Fibroblast of skin of left quadriceps (primary cell): Measurements from ENCODE around the gene GSPT1.
"Not testable (repeated sequence)": the region's sequence is repeated elsewhere in the genome, so short reads cannot be mapped to it uniquely, and the experiment has no call there.

Experiments
- DNase-seq, 2 experiments: peaks; one replicate each; pipeline ENCODE4 v3.0.0-alpha.2; 2013; ENCODE audit warnings: low read depth in 2 of 2

Gene GSPT1

GRCh38 chr16:11857161-11857560, 58.6 kb downstream of the GSPT1 start:
- no peak for DNase-seq

- DNase-seq = no peak
Observed at GRCh38 chr16:11852092-11852809, 63.5 kb downstream of the GSPT1 start.

- DNase-seq = peak; percentile 83 to 84
Observed at GRCh38 chr16:11851294-11852091, 64.3 kb downstream of the GSPT1 start, which contains the start of gene RSL1D1. TSS of gene RSL1D1 (minus strand) at chr16:11851542. CDS start at chr16:11851512, 30 bp downstream.

- no peak for DNase-seq
Observed at GRCh38 chr16:11848842-11849241, 66.9 kb downstream of the GSPT1 start.

- no peak for DNase-seq
Observed at GRCh38 chr16:11844499-11844898, 71.3 kb downstream of the GSPT1 start.

- no peak for DNase-seq
Observed at GRCh38 chr16:11843861-11844260, 71.9 kb downstream of the GSPT1 start.

GRCh38 chr16:11843206-11843605, 72.5 kb downstream of the GSPT1 start:
- DNase-seq = no peak

- no peak for DNase-seq
Observed at GRCh38 chr16:11841026-11841425, 74.7 kb downstream of the GSPT1 start.

GRCh38 chr16:11836650-11837244, 79.0 kb downstream of the GSPT1 start:
- DNase-seq = peak; percentile 93 to 94

GRCh38 chr16:11835891-11836649, 79.7 kb downstream of the GSPT1 start:
- DNase-seq = peak; percentile 68 to 70

GRCh38 chr16:11835309-11835708, 80.4 kb downstream of the GSPT1 start:
- no peak for DNase-seq

GRCh38 chr16:11833951-11834695, 81.6 kb downstream of the GSPT1 start:
- DNase-seq = peak in 1 of 2 experiments; percentile 43

- no peak for DNase-seq
Observed at GRCh38 chr16:11828696-11829095, 87.1 kb downstream of the GSPT1 start.

- not testable (repeated sequence) for DNase-seq
Observed at GRCh38 chr16:11825520-11826165, 90.1 kb downstream of the GSPT1 start.

GRCh38 chr16:11824362-11824761, 91.4 kb downstream of the GSPT1 start:
- DNase-seq = no peak

- DNase-seq = not testable (repeated sequence)
Observed at GRCh38 chr16:11823645-11824044, 92.1 kb downstream of the GSPT1 start.

- DNase-seq = no peak
Observed at GRCh38 chr16:11819798-11820197, 96.0 kb downstream of the GSPT1 start.

- DNase-seq = not testable (repeated sequence)
Observed at GRCh38 chr16:11818970-11819369, 96.8 kb downstream of the GSPT1 start.
